GM12892 (cell line): ENCODE data around the gene PIANP. TPM values are rescaled to one million over a fixed set of nuclear protein-coding genes. Genes with fewer than 3 reads are reported as not detected.
A peak's percentile ranks its signal among the peaks of the same experiment; 100 is the strongest.
"Not testable (repeated sequence)": the region's sequence is repeated elsewhere in the genome, so short reads cannot be mapped to it uniquely, and the experiment has no call there.

Experiments used
- DNase-seq: peaks from one replicate; pipeline ENCODE4 v3.0.0; 2011; ENCODE audit not compliant: insufficient read length
- FAIRE-seq: peaks from 2 replicates; lab custom pipeline; 2011; peaks lifted over from hg19 to GRCh38; lab: Jason Lieb, UNC
- POLR2A ChIP-seq: IDR thresholded peaks from 2 replicates; pipeline ENCODE4 v1.6.1; 2011; ENCODE audit warnings: low read depth, low read length, control low read depth
- POLR2AphosphoS5 ChIP-seq: IDR thresholded peaks from 2 replicates; pipeline ENCODE4 v1.6.1; 2011; ENCODE audit warnings: low read depth, low read length, control low read depth
- TAF1 ChIP-seq: IDR thresholded peaks from 2 replicates; pipeline ENCODE4 v1.6.1; 2011; ENCODE audit warnings: low read depth, mild to moderate bottlenecking, control low read depth, low read length, borderline replicate concordance
- polyA plus RNA-seq: library from polyadenylated mRNA; unstranded; fragments of >200 nt; gene quantifications from one replicate; pipeline ENCODE4 v1.2.1, GENCODE V29; 2012; ENCODE audit warnings: missing spikeins, inconsistent platforms; ENCODE audit not compliant: missing spikeins

The PIANP gene, protein sequence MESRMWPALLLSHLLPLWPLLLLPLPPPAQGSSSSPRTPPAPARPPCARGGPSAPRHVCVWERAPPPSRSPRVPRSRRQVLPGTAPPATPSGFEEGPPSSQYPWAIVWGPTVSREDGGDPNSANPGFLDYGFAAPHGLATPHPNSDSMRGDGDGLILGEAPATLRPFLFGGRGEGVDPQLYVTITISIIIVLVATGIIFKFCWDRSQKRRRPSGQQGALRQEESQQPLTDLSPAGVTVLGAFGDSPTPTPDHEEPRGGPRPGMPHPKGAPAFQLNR
- polyA plus RNA-seq: 0.30 TPM

DNA sequence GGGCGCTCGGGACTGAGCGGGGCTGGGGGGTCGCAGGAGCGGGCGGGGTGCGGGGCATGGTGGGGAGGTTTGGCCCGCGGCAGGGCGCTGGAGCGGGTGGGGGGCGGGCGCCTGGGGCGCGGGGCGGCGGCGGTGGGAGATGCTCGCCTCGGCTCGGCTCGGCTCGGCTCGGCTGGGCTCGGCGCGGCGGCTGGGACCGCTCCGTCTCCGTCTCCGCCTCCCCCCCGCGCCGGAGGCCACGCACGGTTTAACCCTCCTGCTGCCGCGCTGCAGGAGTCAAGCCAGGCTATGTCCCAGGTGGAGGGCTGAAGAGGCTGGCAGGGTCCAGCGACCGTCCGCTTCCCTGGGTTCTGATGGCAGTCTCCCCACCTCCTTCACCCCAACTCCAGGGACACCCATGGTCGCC, at the start of gene PIANP:
PIANP (minus strand) TSS at position 170 of the 406 bp plus-strand sequence. CDS start 2,754 bp downstream, outside the sequence.
- TF ChIP-seq POLR2AphosphoS5: no peak
- no peak for TF ChIP-seq POLR2A
- TF ChIP-seq TAF1: no peak
- FAIRE-seq (no peak), DNase-seq (no peak)

GRCh38 chr12:6748761-6749160, 48.1 kb upstream of the PIANP start:
- FAIRE-seq (no peak), DNase-seq (no peak)
- TF ChIP-seq POLR2A (no peak), POLR2AphosphoS5 (no peak)

DNA sequence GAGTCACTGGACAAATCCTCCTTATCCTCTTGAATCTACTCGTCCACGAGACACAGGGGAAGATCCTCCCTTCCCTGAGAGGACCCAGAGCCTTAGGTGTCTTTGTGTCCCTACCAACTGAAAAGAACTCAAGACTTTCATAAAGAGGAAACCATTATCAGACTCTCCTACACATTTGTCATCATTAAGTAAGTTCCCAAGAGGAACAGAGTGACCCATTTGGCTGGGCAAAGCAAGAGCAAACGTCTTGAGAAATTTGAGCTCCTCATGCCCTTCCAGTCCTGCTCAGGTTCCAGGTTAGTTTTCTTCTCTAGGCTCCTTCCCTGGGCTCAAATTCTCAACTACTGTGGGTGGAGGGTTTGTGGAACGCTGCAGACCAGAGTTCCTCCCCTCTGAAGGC, 46.6 kb upstream of the PIANP start:
- TF ChIP-seq POLR2A (no peak), TAF1 (no peak), POLR2AphosphoS5 (no peak)

DNA sequence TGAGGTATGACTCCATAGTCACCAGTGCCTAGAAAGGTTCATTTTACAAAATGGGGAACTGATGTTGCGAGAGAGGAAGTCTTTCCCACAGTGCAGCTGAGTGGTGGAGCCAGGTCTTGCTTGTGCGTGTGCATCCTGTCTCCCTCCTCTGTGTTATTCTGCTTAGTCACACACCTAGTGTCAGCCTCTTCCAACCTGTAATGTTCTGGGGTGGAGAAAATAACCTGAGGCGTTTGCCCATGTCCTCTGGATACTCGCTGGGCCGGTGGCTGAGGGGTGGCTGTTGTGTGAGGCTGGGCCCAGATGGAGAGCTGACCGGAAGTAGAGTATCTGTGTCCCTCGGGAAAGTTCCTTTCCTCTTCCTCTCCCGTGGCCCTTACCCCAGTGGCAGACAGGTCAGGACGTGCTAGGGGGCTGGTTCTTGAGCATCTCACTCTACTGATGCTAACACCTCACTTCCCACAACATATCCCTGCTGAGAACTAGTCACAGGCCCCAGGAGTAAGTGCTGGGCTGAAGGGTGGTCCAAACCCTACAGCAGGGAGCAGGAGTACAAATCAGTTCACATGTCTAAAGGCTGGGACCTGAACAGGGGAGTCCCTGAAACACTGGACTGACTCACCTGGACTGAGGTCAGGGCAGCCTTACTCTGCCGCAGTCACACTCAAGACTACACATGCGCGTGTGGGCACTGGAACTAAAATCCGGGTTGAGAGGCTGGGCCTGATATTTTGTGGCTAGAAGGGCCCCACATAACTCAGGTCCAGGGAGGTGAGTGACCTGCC, 45.3 kb upstream of the PIANP start:
- FAIRE-seq: peak; percentile 64
- TF ChIP-seq TAF1: no peak
- peak; percentile 48; the same call in 1 of the 2 replicates for TF ChIP-seq POLR2A
- no peak for DNase-seq

More for the DNA sequence above, 46.6 kb upstream of the PIANP start:
- DNase-seq (no peak), FAIRE-seq (no peak)

GRCh38 chr12:6743300-6743699, 42.7 kb upstream of the PIANP start:
- not testable (repeated sequence) for DNase-seq, FAIRE-seq

DNA sequence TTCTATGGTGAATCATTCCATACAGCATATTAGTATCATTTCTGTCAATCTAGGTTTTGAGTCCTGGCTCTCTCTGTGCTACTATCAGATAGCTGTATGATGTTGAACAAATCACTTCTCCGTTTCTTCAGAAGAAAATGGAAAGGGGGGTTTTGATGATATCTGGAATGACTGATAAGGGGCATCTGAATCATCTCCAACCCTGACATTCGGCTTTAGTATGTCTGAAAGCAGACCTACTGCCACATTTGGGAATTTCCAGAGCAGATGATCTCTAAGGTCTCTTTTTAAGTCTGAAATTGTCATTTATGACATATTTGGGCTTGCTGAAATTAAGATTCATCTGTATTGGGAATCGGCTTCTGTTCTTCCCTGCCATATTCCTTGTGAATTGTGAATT, 42.2 kb upstream of the PIANP start:
- TF ChIP-seq TAF1 (no peak), POLR2AphosphoS5 (no peak)
- no peak for DNase-seq
- FAIRE-seq: no peak

- FAIRE-seq, DNase-seq: not testable (repeated sequence)
Observed at GRCh38 chr12:6742080-6742479, 41.5 kb upstream of the PIANP start.

DNA sequence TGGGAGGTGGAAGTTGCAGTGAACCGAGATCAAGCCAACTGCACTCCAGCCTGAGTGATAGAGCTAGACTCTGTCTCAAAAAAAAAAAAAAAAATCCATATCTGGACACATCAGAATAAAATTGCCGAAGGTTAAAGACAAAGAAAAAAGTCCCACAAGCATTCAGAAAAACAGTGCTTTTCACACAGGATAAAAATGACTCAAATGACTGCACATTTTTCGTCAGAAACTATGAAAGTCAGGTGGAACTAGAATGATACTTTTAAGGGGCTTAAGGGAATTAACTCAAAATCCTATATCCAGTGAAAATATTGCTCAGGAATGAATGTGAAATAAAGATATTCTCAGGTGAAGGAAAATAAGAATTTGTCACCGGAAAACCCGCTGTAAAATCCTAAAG, 36.1 kb upstream of the PIANP start:
- no peak for TF ChIP-seq POLR2A
- TF ChIP-seq POLR2AphosphoS5: no peak
- TF ChIP-seq TAF1: no peak
- DNase-seq (no peak), FAIRE-seq (no peak)

- FAIRE-seq (no peak), DNase-seq (no peak)
- no peak for TF ChIP-seq POLR2A
- no peak for TF ChIP-seq POLR2AphosphoS5
- TF ChIP-seq TAF1: no peak
Observed at GRCh38 chr12:6735448-6736191, 35.0 kb upstream of the PIANP start.

- TF ChIP-seq POLR2A (no peak), TAF1 (no peak), POLR2AphosphoS5 (no peak)
- DNase-seq (no peak), FAIRE-seq (no peak)
Observed at GRCh38 chr12:6734506-6735387, 34.1 kb upstream of the PIANP start.

GRCh38 chr12:6730169-6730568, 29.6 kb upstream of the PIANP start:
- FAIRE-seq (no peak), DNase-seq (no peak)
- TF ChIP-seq TAF1 (no peak), POLR2AphosphoS5 (no peak), POLR2A (no peak)

GRCh38 chr12:6729186-6729585, 28.6 kb upstream of the PIANP start:
- no peak for TF ChIP-seq TAF1
- no peak for TF ChIP-seq POLR2AphosphoS5
- no peak for TF ChIP-seq POLR2A
- no peak for FAIRE-seq

More at GRCh38 chr12:6729186-6729585, 28.6 kb upstream of the PIANP start:
- DNase-seq: no peak
